ENCODE data around the gene C4orf54.

The C4orf54 gene

DNA sequence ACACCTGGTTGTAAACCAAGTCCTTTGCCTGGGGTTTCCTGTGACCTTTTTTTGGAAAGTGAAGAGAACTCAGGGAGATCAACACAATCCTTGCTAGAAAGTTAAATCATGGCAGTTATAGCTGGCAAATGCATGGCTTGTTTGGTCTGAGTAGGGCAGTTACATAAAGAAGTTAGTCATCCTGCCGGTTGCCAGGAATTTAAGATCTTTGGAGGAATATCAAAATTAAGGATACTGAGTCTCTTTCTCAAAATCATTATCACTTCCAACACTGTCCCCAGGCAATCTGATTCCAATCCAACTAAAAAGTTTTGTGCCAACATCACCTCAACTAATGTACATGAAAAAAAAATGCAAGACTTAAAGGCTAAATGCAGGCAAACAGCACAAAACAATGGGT lies 40.3 kb downstream of the C4orf54 start:
- DNase-seq: no peak

DNA sequence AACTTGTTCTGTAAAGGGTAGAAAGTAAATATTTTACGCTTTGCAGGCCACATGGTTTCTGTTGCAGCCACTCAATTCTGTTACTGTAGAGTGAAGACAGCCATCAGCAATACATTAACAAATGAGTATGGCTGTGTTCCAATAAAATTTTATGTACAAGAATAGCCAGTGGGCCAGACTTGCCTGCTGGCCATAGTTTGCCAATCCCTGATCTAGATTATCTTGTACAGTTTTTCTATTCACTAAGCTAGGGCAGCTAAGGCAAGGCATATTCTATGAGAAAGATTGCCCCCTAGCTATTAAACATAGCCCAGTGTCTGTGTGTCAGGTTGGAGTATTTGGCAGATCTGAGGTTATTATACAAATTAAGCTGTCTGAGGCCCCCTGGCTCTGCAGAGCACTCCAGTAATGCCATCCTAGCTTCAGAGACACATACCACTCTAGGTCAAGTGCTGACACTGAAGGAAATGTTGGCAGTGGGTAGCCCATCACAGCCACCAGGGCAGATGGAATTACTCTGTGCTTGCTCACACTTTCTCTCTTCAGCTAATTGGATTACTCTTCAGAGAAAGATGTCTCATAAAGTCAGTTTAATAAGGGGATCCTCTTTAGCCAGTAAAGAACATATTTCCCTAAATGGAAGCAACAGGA lies 42.3 kb downstream of the C4orf54 start:
- DNase-seq: no peak

DNA sequence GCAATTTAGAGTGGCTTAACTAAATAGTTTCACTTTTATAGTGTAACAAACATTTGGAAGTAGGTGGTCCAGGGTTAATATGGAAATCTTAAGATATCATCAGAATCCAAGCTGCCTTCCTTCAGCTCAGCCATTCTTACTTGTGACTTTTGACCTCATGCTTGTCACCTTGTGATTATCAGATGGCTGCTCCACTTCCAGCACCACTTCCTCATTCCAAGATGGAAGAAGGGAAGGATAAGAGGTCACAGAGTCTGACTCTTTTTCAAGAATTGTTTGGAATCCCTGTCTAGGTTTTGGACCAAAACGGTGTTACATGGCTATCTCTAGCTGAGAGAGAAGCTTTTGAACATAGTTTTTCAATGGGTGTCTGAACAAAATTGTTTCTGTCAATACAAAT lies 43.1 kb downstream of the C4orf54 start:
- no peak for DNase-seq

DNA sequence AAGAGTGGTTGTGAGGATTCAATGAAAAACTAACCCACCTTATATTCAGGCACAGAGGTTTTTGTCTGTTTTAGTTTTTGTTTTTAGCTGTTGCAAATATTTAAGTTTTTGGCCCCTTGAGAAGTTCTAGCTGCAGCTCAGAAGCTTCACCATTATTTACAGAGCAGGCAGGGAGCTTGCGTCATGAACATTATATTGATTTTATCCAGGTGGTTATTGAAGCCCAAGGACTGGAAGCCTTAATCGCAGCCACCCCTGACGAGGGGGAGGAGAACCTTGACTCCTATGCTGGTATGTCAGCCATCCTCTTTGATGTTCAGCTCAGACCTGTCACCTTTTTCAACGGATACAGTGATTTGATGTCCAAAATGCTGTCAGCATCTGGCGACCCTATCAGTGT lies 44.9 kb downstream of the C4orf54 start:
- DNase-seq: no peak

DNA sequence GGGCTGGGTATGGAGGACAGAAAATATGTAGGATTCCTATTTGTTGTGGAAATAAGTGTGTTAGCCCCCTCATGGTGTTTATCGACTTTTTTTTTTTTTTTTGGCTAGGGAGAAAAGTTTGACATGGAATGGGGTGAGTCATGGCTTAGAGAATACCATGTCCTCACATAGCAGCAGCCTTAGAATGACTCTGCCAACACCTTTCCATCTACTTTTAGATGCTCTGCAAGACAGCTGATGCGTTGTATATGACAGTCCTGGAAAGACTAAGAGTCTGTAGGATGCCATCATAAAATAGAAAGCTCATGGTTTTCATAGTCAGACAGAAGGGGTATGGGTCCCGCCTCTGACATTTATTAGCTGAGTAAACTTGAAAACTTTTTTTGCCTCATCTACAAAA lies 45.3 kb downstream of the C4orf54 start:
- no peak for DNase-seq

DNA sequence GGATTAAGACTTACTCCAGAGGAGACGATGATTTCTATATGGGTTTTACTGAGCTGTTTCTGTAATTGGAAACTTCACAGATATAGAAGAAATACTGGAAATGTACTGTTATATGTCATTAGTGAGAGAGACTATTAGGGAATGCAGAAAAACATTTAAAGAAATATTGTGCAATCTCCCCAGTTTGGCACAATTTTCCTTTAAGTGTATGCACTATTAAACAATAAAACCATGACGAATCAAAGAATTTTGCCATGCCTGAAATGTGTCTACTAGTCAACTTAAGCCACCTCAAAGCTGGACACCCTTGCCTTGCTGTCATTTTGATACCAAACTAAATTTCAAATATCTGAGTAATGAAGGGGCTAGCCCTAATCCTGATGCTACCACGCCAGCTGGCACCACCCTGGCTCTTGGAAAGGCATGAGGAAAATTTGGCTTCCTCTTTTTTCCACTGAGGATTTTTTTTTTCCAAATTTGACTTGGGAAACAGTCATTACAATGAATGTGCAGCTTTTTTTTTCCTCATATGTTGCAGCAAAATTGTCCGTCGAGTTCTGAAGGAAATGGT lies 46.9 kb downstream of the C4orf54 start:
- no peak for DNase-seq

DNA sequence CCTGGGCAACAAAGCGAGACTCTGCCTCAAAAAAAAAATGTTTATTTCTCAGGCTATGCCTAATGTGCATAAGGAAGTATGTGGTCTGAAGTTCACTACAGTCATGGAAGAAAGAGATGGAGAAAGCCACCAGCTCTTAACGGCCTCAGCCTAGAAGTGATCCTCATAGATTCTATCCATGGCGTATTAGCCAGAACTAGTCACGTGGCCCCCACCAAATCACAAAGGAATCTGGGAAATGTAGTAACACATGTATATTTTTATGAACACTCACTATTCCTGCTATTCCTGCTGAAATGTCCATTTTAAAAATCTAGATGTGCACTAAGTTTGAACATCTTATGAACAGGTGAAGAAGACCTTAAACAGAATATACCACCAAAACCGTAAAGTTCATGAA lies 49.2 kb downstream of the C4orf54 start:
- no peak for DNase-seq
